ENCODE data around the gene SEPTIN2.

- TF ChIP-seq CTCF (conservative IDR thresholded peaks at IDR 0.05; ENCODE audit: low read length) (no peak), EZH2phosphoT487 (IDR thresholded peaks at IDR 0.05; ENCODE audit: borderline replicate concordance, low read depth, low read length) (no peak)
These were observed 13.6 kb upstream of the SEPTIN2 start for GRCh38 chr2:241302083-241302482.

All from OCI-LY7 (cell line).